ENCODE measurements around the gene STX1A. TPM values are rescaled to one million over a fixed set of nuclear protein-coding genes. Genes with fewer than 3 reads are reported as not detected.

The STX1A gene
- polyA plus RNA-seq, 1 donor (not counting 4 experiments of a cell fraction or from before 2014, with no cell fraction given): 22.4 TPM

- H3K9ac ChIP-seq (ENCODE audit: control insufficient read depth, extremely low read depth, insufficient read depth, low read length): no peak overlapping the region
- no peak overlapping the region for H3K4me3 ChIP-seq (ENCODE audit: control insufficient read depth in 2 of 3, extremely low read depth in 1 of 3, insufficient read depth in 2 of 3, low read depth in 1 of 3, low read length in 3 of 3)
- H2AFZ ChIP-seq (ENCODE audit: control insufficient read depth, low read length): no peak overlapping the region
- TF ChIP-seq CTCF (optimal IDR thresholded peaks at IDR 0.05 in 1 of 3, IDR thresholded peaks at IDR 0.05 in 1 of 3, conservative IDR thresholded peaks at IDR 0.05 in 1 of 3; ENCODE audit: extremely low read depth in 1 of 3, insufficient read depth in 2 of 3, low read length in 3 of 3): no peak
- TF ChIP-seq EZH2 (IDR thresholded peaks at IDR 0.05; ENCODE audit: low read length): no peak
- H3K4me2 ChIP-seq (ENCODE audit: control insufficient read depth, extremely low read depth, insufficient read depth, low read depth, low read length): no peak overlapping the region
- H3K36me3 ChIP-seq (ENCODE audit: control insufficient read depth in 2 of 2, extremely low read depth in 1 of 2, insufficient read depth in 2 of 2, low read length in 2 of 2): no peaks in the 10 kb centered on the region
- H3K4me1 ChIP-seq (ENCODE audit: control insufficient read depth, extremely low read depth, insufficient read depth, low read length): peaks cover 5% of the 10 kb centered on the region
- DNase-seq (ENCODE audit: low read depth, low spot score): no peak
- no peak overlapping the region for H3K27ac ChIP-seq (ENCODE audit: control insufficient read depth, insufficient read depth, low read length)
- no peaks in the 10 kb centered on the region for H3K9me1 ChIP-seq (ENCODE audit: control insufficient read depth, extremely low read depth, insufficient read depth, low read length)
- H3K9me3 ChIP-seq (ENCODE audit: control insufficient read depth, low read depth, low read length): no peaks in the 10 kb centered on the region
- H3K27me3 ChIP-seq (ENCODE audit: control insufficient read depth, extremely low read depth, insufficient read depth, low read length): peaks cover 41% of the 10 kb centered on the region
- no peaks in the 10 kb centered on the region for H4K20me1 ChIP-seq (ENCODE audit: control insufficient read depth, extremely low read depth, insufficient read depth, low read length)
- no peak for FAIRE-seq
- H3K79me2 ChIP-seq (ENCODE audit: control insufficient read depth, insufficient read depth, low read length): no peaks in the 10 kb centered on the region
- dilution Hi-C loops (cut with MboI; ENCODE audit: extremely low pct_ligation_motif_present, low sequenced_read_pairs): no loop called here
Measured at GRCh38 chr7:73649576-73649975, 69.9 kb downstream of the STX1A start.

Small RNA genes within 50 kb of the gene (small RNA-seq; reads per million reads assigned to genes)
- gene MIR4284 (ENCODE audit: insufficient read length in 3 of 3, low read depth in 3 of 3, low replicate concordance in 1 of 3) (0 to 0.50 (median 0.13) reads per million in 3 experiments), gene RN7SL265P (ENCODE audit: insufficient read length in 3 of 3, low read depth in 3 of 3, low replicate concordance in 1 of 3) (0 reads per million in 3 experiments)

Other genes starting within 250 kb of the STX1A start
- 14.2 to 24.3 TPM (median 23.6 TPM) in 3 replicates for gene BAZ1B, start 197.4 kb downstream of the STX1A start, polyA plus RNA-seq
- gene BCL7B, start 162.0 kb downstream of the STX1A start, polyA plus RNA-seq: 38.5 to 49.6 TPM (median 41.0 TPM) in 3 replicates
- 29.4 to 39.9 TPM (median 31.2 TPM) in 3 replicates for gene TBL2, start 141.1 kb downstream of the STX1A start, polyA plus RNA-seq
- gene MLXIPL, start 95.1 kb downstream of the STX1A start, polyA plus RNA-seq: 0.05 to 0.14 TPM (median 0.05 TPM) in 3 replicates
- 0.65 to 1.5 TPM (median 0.81 TPM) in 3 replicates for gene VPS37D, start 51.8 kb downstream of the STX1A start, polyA plus RNA-seq
- gene DNAJC30, start 36.2 kb downstream of the STX1A start, polyA plus RNA-seq: 4.9 to 5.7 TPM (median 5.0 TPM) in 3 replicates
- gene BUD23, start 36.1 kb downstream of the STX1A start, polyA plus RNA-seq: 47.1 to 87.5 TPM (median 72.0 TPM) in 3 replicates
- gene ABHD11, start 19.1 kb upstream of the STX1A start, polyA plus RNA-seq: 11.3 to 15.2 TPM (median 11.5 TPM) in 3 replicates
- gene CLDN3, start 50.6 kb upstream of the STX1A start, polyA plus RNA-seq: not detected in 3 replicates
- gene CLDN4, start 111.3 kb upstream of the STX1A start, polyA plus RNA-seq: 7.2 to 14.8 TPM (median 13.7 TPM) in 3 replicates
- 0.90 to 1.4 TPM (median 0.97 TPM) in 3 replicates for gene METTL27, start 122.8 kb upstream of the STX1A start, polyA plus RNA-seq
- not detected in 3 replicates for gene TMEM270, start 141.5 kb upstream of the STX1A start, polyA plus RNA-seq